Mesenchymal stem cell (in vitro differentiated cells and primary cell): ENCODE results near the gene MSI2.
A peak's percentile ranks its signal among the peaks of the same experiment; 100 is the strongest.

Experiments used
- DNase-seq: peaks from one replicate; pipeline ENCODE4 v3.0.0-alpha.2; 2013
- H2AFZ ChIP-seq: one replicate; pipeline ENCODE4 v1.6.1; 2013; ENCODE audit warnings: low read depth, mild to moderate bottlenecking, control low read depth, inconsistent platforms, low read length, moderate library complexity
- H2AK5ac ChIP-seq: 2 replicates; pipeline ENCODE4 v1.6.1; 2013; ENCODE audit warnings: low read length, moderate library complexity, mild to moderate bottlenecking, inconsistent platforms; ENCODE audit not compliant: severe bottlenecking
- H2BK120ac ChIP-seq: one replicate; pipeline ENCODE4 v1.6.1; 2013; ENCODE audit warnings: low read depth, mild to moderate bottlenecking, inconsistent platforms, low read length, moderate library complexity
- H2BK12ac ChIP-seq, 2 experiments: one replicate each; pipeline ENCODE4 v1.6.1; 2013; ENCODE audit warnings: inconsistent platforms in 2 of 2, low read length in 2 of 2, mild to moderate bottlenecking in 2 of 2, moderate library complexity in 2 of 2, control low read depth in 1 of 2
- H2BK15ac ChIP-seq: one replicate; pipeline ENCODE4 v1.6.1; 2013; ENCODE audit warnings: mild to moderate bottlenecking, low read depth, inconsistent platforms; ENCODE audit not compliant: poor library complexity, severe bottlenecking
- H2BK5ac ChIP-seq: 2 replicates; pipeline ENCODE4 v1.6.1; 2013; ENCODE audit warnings: low read depth, mild to moderate bottlenecking, low read length, control low read depth, inconsistent platforms; ENCODE audit not compliant: poor library complexity, severe bottlenecking
- H3K14ac ChIP-seq, 2 experiments: one replicate each; pipeline ENCODE4 v1.6.1; 2013; ENCODE audit warnings: inconsistent platforms in 2 of 2, low read length in 2 of 2, control low read depth in 1 of 2, mild to moderate bottlenecking in 1 of 2, moderate library complexity in 1 of 2
- H3K18ac ChIP-seq, 2 experiments: one replicate each; pipeline ENCODE4 v1.6.1; 2013; ENCODE audit warnings: inconsistent platforms in 2 of 2, low read length in 2 of 2, control low read depth in 1 of 2, low read depth in 1 of 2, mild to moderate bottlenecking in 1 of 2
- H3K23ac ChIP-seq, 2 experiments: one replicate each; pipeline ENCODE4 v1.6.1; 2013; ENCODE audit warnings: inconsistent platforms in 2 of 2, low read length in 2 of 2, mild to moderate bottlenecking in 2 of 2, moderate library complexity in 2 of 2, control low read depth in 1 of 2
- H3K27ac ChIP-seq: 2 replicates; pipeline ENCODE4 v1.5.1; 2013; ENCODE audit warnings: mild to moderate bottlenecking, moderate library complexity, low read length, control low read depth, inconsistent platforms; ENCODE audit not compliant: poor library complexity, severe bottlenecking
- H3K27me3 ChIP-seq, 2 experiments: 2 replicates each; pipeline versions ENCODE4 v1.6.1 to v1.7.0; 2013; ENCODE audit warnings: low read length in 2 of 2, mild to moderate bottlenecking in 2 of 2, moderate library complexity in 2 of 2, control low read depth in 1 of 2, inconsistent platforms in 1 of 2; ENCODE audit not compliant: control insufficient read depth in 1 of 2, insufficient read depth in 1 of 2
- H3K36me3 ChIP-seq, 2 experiments: 2 replicates each; pipeline versions ENCODE4 v1.6.1 to v1.7.0; 2013; ENCODE audit warnings: low read length in 2 of 2, control low read depth in 1 of 2, inconsistent platforms in 1 of 2, low read depth in 1 of 2, mild to moderate bottlenecking in 1 of 2; ENCODE audit not compliant: insufficient read depth in 2 of 2, control insufficient read depth in 1 of 2
- H3K4ac ChIP-seq, 2 experiments: one replicate each; pipeline ENCODE4 v1.6.1; 2013; ENCODE audit warnings: inconsistent platforms in 2 of 2, low read length in 2 of 2, mild to moderate bottlenecking in 2 of 2, moderate library complexity in 2 of 2, control low read depth in 1 of 2, low read depth in 1 of 2
- H3K4me1 ChIP-seq: 2 replicates; pipeline ENCODE4 v1.6.1; 2013; ENCODE audit warnings: low read depth, low read length, control low read depth; ENCODE audit not compliant: control insufficient read depth, insufficient read depth
- H3K4me2 ChIP-seq: 2 replicates; pipeline ENCODE4 v1.6.1; 2013; ENCODE audit warnings: low read length, mild to moderate bottlenecking, inconsistent platforms; ENCODE audit not compliant: poor library complexity, severe bottlenecking
- H3K4me3 ChIP-seq, 2 experiments: 2 replicates each; pipeline versions ENCODE4 v1.5.1 to v1.7.0; 2013; ENCODE audit warnings: low read length in 2 of 2, mild to moderate bottlenecking in 2 of 2, control low read depth in 1 of 2, low read depth in 1 of 2; ENCODE audit not compliant: insufficient read depth in 1 of 2
- H3K79me1 ChIP-seq: replicated peaks from 2 replicates; pipeline ENCODE4 v1.6.1; 2013; ENCODE audit warnings: mild to moderate bottlenecking, control low read depth, low read length, inconsistent platforms; ENCODE audit not compliant: poor library complexity, severe bottlenecking
- H3K9ac ChIP-seq: 2 replicates; pipeline ENCODE4 v1.7.0; 2013; ENCODE audit warnings: mild to moderate bottlenecking, low read length, moderate library complexity
- H3K9me3 ChIP-seq: 2 replicates; pipeline ENCODE4 v1.7.0; 2013; ENCODE audit warnings: mild to moderate bottlenecking, low read length; ENCODE audit not compliant: control insufficient read depth
- H4K8ac ChIP-seq: one replicate; pipeline ENCODE4 v1.6.1; 2013; ENCODE audit warnings: inconsistent platforms, mild to moderate bottlenecking, low read length, moderate library complexity
- H4K91ac ChIP-seq: one replicate; pipeline ENCODE4 v1.6.1; 2013; ENCODE audit warnings: mild to moderate bottlenecking, low read length, inconsistent platforms
- WGBS: methylation state at CpG from one replicate; pipeline ENCODE4 v1.1.7; 2013; ENCODE audit warnings: mixed read lengths; 5-methylcytosine and 5-hydroxymethylcytosine counted together

MSI2 gene

DNA sequence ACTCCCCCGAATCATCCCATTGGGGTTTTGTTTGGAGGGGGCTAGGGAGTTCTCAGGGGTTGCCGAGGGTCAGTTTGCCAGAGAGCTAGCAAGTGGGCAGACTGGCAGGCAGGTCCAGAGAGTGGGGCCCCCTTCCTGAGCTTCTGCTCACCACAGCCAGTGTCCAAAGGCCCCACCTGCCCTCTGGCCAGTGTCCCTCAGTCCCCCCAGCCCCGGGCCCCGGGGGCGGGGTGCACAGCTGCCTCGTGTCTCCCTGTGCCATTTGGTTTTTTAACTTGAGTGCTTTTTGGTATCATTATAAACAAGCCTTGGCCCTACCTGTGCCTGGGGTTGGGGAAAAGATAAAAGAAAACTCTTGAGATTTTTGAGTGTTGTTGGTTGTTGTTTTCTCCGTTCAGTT is 397.0 kb downstream of the MSI2 start:
- H3K27ac ChIP-seq: no peak overlapping the region
- peaks cover 14% of the 10 kb centered on the region for H3K4me1 ChIP-seq
- no peak overlapping the region for H2BK15ac ChIP-seq
- no peak overlapping the region for H2BK5ac ChIP-seq
- no peak overlapping the region for H3K9ac ChIP-seq
- H3K4me3 ChIP-seq: no peak overlapping the region
- no peak overlapping the region for H3K18ac ChIP-seq
- no peak overlapping the region for H2BK12ac ChIP-seq
- H3K27me3 ChIP-seq: no peaks in the 10 kb centered on the region
- H3K4me2 ChIP-seq: no peak overlapping the region
- DNase-seq: no peak
- no peak overlapping the region for H2AK5ac ChIP-seq
- H4K8ac ChIP-seq: no peak overlapping the region
- WGBS: 97% methylated on average over 6 of the region's 7 CpGs
- H2AFZ ChIP-seq: no peak overlapping the region
- no peak overlapping the region for H4K91ac ChIP-seq
- H3K23ac ChIP-seq: no peak overlapping the region
- peaks cover 0 to 28% of the 10 kb centered on the region in 2 experiments for H3K36me3 ChIP-seq
- H3K9me3 ChIP-seq: no peaks in the 10 kb centered on the region
- H3K14ac ChIP-seq: no peak overlapping the region
- no peak overlapping the region for H3K4ac ChIP-seq
- peaks cover 2% of the 10 kb centered on the region for H3K79me1 ChIP-seq
- no peak overlapping the region for H2BK120ac ChIP-seq

DNA sequence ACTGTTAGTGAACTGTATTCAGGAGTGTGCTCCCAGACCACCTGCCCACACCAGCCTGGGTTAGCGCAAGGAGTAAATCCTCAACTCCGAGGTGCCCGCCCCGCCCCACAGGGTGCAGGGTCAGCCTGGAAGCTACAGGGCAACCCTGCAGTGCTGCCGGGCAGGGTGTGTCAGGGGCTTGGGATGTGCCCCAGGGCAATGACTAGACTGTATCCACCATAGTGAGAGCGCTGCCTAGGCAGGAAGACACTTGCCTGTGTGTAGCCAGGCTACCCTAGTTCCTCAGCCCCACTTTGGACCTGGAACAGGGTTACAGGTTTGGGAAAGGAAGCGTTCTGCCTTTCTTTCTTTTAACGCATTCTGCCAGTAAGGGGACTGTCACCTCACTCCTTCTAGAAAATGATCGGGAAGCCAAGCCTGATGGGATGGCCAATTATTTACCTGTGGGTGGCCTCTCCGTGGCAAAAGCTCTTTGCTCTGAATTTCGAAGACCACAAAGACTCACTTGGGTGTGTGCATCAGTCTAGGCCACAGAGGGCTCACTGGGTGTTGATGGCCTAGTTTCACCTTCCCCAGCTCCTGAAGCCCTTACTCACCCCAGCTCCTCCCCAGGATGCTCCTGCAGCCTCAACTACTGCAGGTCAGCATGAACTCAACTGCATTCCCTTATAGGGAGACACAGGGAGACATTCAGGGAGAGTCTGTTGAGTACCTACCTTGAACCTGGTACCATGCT is 397.9 kb downstream of the MSI2 start:
- Histone ChIP-seq H2BK5ac (no peak overlapping the region), H3K18ac (peak overlapping the region in 1 of 2 experiments; percentile 54), H3K27me3 (no peaks in the 10 kb centered on the region), H2BK15ac (no peak overlapping the region), H2AFZ (no peak overlapping the region), H3K4me2 (no peak overlapping the region), H3K79me1 (peaks cover 2% of the 10 kb centered on the region), H3K14ac (no peak overlapping the region), H3K27ac (no peak overlapping the region), H3K23ac (no peak overlapping the region), H2AK5ac (no peak overlapping the region), H4K91ac (no peak overlapping the region), H3K36me3 (peaks cover 0 to 21% of the 10 kb centered on the region in 2 experiments), H3K4ac (no peak overlapping the region), H3K9me3 (no peaks in the 10 kb centered on the region), H3K4me3 (no peak overlapping the region), H3K4me1 (peaks cover 14% of the 10 kb centered on the region), H2BK120ac (no peak overlapping the region), H3K9ac (no peak overlapping the region), H2BK12ac (no peak overlapping the region), H4K8ac (no peak overlapping the region)
- WGBS: 91% methylated on average over 11 of the region's 11 CpGs
- no peak for DNase-seq

DNA sequence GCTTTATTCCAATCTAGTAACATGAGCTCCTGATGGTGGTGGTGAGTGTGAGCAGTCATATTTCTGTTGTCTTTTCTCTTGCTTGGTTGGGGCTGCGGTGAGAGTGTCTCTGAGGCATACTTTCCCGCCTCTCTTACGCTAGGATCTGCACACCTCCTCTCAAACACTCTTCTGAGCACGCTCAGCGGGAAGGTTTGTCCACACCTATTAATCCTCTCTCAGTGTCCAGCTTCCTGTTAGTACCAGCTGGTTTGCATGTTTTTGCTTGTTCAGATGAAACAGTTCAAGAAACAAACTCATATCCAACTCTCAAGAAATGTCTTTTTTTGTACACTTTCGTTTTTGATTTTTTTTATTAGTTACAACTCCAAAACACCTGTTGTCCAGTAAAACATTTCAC is 399.2 kb downstream of the MSI2 start:
- no peaks in the 10 kb centered on the region for H3K9me3 ChIP-seq
- peaks cover 5% of the 10 kb centered on the region for H3K4me1 ChIP-seq
- no peak overlapping the region for H3K27ac ChIP-seq
- H2BK12ac ChIP-seq: no peak overlapping the region
- peaks cover 2% of the 10 kb centered on the region for H3K79me1 ChIP-seq
- H3K9ac ChIP-seq: no peak overlapping the region
- H3K14ac ChIP-seq: no peak overlapping the region
- no peaks in the 10 kb centered on the region for H3K27me3 ChIP-seq
- peaks cover 0 to 21% of the 10 kb centered on the region in 2 experiments for H3K36me3 ChIP-seq
- H3K4me3 ChIP-seq: no peak overlapping the region
- no peak overlapping the region for H2AK5ac ChIP-seq
- no peak overlapping the region for H4K91ac ChIP-seq
- H3K4me2 ChIP-seq: no peak overlapping the region
- no peak overlapping the region for H2BK120ac ChIP-seq
- no peak overlapping the region for H3K23ac ChIP-seq
- H2BK5ac ChIP-seq: no peak overlapping the region
- WGBS: 100% methylated on average over 5 of the region's 6 CpGs
- H3K4ac ChIP-seq: no peak overlapping the region
- no peak overlapping the region for H4K8ac ChIP-seq
- no peak overlapping the region for H2AFZ ChIP-seq
- no peak overlapping the region for H2BK15ac ChIP-seq
- DNase-seq: no peak
- no peak overlapping the region for H3K18ac ChIP-seq

DNA sequence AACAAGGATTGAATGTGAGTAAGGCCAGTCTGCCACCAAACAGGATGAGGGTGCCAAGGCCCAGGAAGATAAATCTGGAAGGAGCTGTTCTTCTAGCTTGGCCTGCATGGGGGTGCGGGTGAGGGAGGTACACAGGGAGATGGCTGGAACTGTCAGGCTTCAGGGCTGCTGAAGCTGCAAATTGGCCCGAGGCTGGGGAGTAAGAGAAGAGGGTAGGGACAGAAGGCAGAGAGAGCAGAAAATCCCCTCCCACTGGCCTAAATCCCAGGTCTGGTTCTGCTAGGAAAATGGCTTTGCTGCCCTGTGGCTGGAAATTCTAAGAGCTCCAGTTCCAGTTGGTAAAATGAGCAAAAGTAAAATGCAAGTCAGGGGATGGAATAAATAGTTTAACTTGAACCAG is 400.9 kb downstream of the MSI2 start:
- Histone ChIP-seq H2BK120ac (no peak overlapping the region), H3K23ac (no peak overlapping the region), H3K27me3 (no peaks in the 10 kb centered on the region), H4K91ac (no peak overlapping the region), H3K4ac (no peak overlapping the region), H2BK12ac (no peak overlapping the region), H2BK15ac (no peak overlapping the region), H3K14ac (no peak overlapping the region), H3K18ac (no peak overlapping the region), H3K4me3 (no peak overlapping the region), H2BK5ac (no peak overlapping the region), H3K27ac (no peak overlapping the region), H3K36me3 (peaks cover 0 to 9% of the 10 kb centered on the region in 2 experiments), H2AFZ (no peak overlapping the region), H3K9ac (no peak overlapping the region), H3K4me2 (no peak overlapping the region), H2AK5ac (no peak overlapping the region), H4K8ac (no peak overlapping the region), H3K4me1 (no peaks in the 10 kb centered on the region), H3K9me3 (no peaks in the 10 kb centered on the region), H3K79me1 (no peaks in the 10 kb centered on the region)
- 100% methylated on average over 2 of the region's 2 CpGs for WGBS
- DNase-seq: no peak
